ENCODE data around the gene STXBP4.

Gene STXBP4

DNA sequence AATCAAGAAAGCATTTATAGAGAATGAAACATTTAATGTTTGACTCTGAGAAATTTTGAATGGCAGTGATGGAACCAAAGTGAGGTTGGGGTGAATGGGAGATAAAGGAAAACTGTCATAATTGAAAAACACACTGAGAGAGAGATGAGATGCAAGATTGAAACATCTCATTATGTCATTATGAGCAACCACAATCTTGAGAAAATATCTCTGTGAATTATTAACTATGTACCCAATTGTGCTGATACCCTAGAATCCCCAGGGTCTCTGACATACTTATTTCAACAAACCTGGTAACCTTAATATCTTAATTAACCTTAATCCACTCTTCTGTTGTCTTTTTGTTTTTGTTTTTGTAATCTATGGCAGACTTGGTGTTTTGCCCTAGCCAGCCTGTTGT, 152.7 kb downstream of the STXBP4 start:
- no peak for DNase-seq
- ATAC-seq: no peak

DNA sequence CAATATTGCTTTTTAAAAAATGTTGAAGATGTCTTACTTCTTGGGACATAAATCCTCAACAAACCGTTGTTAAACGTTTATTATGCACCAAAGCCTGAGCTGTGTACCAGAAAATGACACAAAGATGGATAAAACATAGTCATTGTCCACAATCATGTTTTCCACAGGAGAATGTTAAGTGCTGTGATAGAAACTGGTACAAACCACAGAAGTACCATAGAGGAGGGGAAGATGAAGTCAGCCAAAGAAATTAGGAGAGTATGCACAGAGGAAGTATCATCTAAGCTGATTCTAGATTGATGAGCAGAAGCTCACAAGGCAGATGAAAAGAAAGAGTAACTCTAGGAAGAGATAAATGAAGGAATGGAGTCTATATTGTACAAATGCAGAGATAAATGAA, 153.5 kb downstream of the STXBP4 start:
- ATAC-seq: no peak

DNA sequence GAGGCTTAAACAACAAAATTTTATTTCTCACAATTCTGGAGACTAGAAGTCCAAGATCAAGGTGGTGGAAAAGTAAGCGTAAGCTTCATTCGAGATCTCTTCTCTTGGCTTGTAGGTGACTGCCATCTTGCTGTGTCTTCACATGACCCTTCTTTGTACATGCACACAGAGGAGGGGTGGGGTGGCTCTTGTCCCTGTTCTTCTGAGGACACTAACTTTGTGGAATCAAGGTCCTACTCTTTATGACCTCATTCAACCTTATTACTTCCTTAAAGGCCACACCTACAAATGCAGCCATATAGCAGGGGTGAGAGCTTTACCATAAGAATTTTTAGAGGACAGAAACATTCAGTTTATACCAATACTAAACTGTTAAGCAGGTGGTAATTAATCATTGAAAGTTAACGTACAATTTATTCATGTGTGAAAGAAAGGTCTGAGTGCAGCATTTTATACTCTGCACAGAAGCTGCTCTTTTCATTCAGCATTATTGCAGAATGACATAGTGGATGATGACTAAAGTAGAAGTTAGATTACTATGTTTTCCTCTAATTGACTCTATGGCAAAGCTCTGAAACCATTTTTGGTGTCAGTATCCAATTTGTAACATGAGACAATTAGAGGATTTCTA, 156.3 kb downstream of the STXBP4 start:
- ATAC-seq: no peak
- DNase-seq: no peak

More for the DNA sequence above, 153.5 kb downstream of the STXBP4 start:
- no peak for DNase-seq

DNA sequence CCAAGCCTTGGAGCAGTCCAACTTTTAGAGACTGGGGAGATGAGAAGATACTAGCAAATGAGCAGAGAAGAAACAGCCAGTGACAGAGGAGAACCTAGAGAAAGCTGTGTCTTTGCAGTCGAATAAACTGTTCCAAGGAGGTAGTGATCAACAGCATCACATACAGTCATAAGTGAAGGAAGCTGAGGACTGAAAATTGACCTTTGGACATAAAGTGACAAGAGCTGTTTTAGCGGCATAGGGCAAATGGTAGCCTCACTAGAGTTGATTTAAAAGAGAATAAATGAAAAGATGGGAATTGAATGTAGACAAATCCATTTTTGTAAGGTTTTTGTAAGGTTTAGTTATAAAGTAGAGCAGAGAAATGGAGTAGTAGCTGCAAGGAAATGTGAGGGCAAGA, 165.0 kb downstream of the STXBP4 start:
- ATAC-seq (no peak), DNase-seq (no peak)

DNA sequence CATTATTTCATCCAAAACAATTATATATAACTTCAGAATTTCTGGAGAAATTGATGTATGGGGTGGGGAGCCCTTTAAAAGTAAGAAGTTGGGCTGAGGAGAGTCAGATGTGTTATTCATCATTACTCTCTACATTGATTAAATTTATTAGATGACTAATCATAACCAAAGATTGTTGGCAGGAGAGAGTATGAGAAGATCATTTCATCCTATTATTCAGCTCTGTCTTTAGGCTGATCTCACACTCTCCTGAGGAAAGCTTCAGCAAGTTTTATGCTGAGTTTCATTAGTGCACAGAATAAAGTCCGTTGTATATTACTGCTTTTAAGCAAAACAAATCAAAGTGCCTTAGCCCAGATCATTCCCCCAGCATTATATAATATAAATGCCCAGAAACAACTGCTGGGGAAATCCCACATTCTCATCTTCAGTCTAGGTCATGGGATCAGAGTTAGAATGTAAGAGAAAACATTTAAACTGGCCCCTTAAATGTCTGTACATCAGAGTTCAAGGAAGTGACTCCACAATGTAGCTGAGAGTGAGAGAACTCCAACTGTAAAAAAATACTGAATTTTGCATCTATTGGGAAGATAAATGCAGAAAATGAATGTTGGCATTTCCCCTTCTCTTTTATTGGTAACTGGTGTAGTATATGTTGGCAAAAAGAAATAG, 166.1 kb downstream of the STXBP4 start:
- ATAC-seq: no peak

DNA sequence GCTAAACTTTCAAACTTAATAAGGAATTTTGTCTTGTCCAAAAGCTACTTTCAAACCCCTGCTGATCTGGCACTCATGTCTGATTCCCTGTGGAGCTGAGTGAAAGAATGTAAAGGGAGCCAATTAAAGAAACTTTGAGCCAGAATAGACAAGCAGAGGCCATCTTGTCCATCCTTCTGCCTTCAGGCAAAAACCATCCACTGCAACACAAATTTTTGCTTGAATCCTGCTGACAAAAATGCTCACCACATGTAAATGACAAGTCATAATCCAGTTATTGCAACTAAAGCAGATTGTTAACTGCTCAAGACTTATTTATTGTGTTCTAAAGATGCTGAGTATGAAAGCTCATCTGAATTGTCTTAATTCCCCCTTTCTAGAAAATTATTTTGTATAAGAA, 172.2 kb downstream of the STXBP4 start:
- ATAC-seq (no peak), DNase-seq (no peak)

More for the DNA sequence above, 166.1 kb downstream of the STXBP4 start:
- DNase-seq: no peak

DNA sequence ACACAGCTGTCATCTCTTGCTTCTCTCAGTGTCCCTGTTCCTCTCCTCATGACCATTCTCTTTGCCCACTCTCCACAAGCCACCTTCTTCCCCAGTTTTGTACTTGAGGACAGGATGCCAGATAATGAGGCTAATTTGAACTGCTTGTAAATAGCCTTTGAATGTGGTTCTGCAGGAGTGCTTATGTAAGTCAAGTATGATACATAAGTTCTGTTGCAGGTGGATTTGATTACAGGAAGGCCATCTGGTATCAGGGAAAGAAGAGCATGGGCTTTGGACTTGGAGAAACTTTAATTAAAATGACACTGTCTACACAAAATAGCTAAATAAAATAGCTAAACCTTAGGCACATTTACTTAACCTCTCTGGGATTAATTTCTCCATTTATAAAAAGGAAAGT, 176.0 kb downstream of the STXBP4 start:
- DNase-seq (no peak), ATAC-seq (no peak)

DNA sequence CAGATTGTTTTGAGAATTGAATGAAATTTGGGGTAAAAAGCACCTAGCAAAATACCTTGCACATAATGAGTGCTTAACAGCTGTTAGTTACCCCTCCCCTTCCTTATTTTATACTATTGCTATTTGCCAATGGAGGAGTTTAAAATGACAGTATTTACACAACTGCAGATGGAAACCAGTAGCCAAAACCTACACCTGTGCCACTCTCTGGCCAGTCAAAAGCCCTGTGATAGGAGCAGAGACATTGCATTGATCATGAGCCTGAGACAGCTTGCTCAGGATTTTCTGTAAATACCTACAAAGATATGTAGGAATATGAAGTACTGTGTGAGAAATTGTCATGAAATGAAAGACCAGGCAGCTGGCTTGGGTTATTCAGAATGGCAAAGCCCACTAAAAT, 180.9 kb downstream of the STXBP4 start:
- ATAC-seq: no peak
- no peak for DNase-seq

DNA sequence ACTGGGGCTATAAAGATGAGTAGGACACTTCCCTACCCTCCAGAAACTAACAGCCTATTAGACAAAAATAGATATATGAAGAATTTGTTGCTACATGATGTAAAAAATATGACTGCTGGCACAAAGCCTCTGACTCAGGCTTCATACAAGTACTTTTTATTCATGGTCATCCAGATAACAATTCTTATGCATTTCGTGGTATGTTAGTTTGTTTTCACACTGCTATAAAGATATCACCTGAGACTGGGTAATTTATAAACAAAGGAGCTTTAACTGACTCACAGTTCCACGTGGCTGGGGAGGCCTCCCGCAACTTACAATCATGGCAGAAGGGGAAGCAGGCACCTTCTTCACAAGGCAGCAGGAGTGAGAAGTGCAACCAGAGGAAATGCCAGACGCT, 183.7 kb downstream of the STXBP4 start:
- ATAC-seq (no peak), DNase-seq (no peak)

DNA sequence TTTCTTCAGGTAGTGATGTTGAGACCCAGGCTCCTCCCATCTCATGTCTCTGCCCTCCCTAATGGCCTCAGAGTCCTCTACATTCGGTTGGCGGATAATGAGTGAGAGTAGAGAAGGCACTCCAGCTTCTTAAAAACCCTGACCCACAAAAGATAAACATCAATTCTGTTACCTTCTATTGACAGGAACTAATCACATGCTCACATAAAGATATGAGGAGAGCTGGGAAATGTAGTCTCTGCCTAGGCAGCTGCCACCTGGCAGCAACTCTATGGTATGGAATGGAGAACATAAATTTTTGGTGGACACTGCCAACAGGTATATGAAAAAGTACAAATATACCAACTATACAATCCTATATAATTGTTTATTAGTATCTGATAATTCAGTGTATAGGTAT, 185.5 kb downstream of the STXBP4 start:
- DNase-seq (no peak), ATAC-seq (no peak)

DNA sequence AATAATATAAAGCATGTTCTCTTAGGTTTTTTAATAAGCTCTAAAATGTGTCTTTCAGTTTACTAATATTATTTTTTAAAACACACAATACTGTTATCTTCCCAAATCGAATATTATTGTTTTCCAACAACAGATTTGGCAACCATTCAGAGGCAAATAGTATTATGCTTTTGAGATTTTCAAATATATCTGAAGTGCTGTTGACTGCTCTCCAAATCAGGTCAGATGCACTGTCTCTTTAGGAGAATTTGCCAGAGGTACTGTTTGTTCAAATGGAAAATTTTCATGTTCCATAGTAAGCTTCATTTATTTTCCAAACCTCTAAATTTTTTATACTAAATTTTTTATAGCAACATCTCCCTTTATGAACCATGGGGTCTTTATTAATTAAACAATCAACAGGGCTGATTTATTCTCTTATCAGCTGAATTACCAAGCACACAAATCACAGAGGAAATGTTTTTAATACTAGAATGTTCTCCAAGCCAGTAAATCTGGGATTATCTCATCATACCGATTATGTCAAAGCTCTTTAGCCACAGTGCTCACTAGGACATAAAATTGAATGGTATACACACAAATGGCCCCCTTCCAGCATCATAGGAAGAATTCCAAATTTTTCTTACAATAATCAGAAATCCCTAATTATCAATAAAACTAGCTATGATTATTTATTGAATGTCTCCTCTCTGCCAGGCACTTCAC, 187.4 kb downstream of the STXBP4 start:
- ATAC-seq (no peak), DNase-seq (no peak)

DNA sequence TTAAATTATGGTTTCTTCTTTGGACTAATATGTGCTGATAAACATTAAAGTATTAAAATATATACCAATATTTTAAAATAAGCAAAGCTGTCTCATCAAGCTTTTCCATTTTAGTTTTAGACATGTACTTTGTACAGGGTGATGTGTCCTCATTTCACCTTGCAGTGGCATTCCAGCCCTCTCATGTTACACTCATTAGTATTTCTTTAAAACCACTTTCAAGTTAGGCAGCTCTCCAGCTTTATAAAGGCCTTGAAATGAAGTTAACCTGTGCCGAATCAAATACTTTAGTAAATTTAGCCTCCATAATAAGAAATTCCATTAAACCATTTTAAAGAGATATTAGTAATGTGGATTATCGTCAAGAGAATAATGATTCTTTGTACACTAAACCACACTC, 188.6 kb downstream of the STXBP4 start:
- DNase-seq: no peak

DNA sequence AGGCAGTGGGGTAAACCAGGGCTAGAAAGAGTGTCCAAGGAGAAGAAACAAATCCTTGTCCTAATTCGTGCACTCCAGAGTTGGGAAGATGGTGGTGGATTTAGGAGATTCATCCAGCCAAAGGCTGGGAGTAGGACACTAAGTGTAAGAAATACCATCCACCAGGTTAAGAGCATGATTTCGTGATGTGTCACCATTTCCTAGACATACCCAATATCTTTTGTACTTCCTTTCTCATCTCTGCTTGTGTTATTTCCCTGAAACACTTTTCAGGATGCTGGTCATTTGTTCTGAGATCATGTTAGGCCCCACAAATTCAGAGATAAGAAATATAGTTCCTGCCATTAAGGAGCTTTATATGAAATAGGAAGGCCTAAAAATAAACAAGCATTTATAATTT, 189.9 kb downstream of the STXBP4 start:
- DNase-seq (no peak), ATAC-seq (no peak)

More for the DNA sequence above, 188.6 kb downstream of the STXBP4 start:
- no peak for ATAC-seq

DNA sequence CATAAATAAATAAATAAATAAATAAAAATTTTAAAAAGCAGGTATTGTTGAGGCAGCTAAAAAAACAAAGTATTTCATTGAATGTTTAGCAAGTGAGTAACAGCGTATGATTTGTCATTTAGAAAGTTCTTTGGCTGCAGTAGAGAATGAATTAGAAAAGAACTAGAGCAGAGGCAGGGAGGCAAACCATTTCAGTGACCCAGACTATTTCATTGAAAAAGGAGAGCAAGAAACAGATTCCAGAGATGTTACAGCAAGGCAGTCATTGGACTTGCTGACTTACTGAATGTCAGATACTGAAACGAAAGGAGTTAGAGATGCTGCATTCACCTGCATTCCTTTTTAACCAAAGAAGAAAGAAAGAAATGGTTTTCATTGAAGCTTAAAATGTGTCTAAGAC, 190.7 kb downstream of the STXBP4 start:
- ATAC-seq (no peak), DNase-seq (no peak)

DNA sequence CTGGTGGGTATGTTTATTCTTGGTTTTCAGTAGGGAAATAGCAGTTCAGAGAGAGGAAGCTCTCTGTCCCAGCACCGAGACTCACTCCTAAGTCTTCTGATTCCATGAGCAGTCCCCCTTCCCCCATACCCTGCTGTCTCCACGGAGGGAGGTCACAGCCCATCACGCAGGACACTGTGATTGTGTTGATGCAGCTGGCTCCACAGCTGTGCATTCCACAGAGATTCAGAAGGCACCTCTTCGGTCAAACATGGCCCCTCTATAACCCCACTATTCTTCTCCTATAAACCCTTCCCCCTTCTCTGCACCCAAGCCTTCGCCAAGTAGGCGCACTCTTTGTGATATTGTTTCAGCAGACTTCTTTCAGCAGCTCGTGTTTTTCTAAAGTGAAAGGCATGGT, 191.9 kb downstream of the STXBP4 start:
- no peak for DNase-seq

DNA sequence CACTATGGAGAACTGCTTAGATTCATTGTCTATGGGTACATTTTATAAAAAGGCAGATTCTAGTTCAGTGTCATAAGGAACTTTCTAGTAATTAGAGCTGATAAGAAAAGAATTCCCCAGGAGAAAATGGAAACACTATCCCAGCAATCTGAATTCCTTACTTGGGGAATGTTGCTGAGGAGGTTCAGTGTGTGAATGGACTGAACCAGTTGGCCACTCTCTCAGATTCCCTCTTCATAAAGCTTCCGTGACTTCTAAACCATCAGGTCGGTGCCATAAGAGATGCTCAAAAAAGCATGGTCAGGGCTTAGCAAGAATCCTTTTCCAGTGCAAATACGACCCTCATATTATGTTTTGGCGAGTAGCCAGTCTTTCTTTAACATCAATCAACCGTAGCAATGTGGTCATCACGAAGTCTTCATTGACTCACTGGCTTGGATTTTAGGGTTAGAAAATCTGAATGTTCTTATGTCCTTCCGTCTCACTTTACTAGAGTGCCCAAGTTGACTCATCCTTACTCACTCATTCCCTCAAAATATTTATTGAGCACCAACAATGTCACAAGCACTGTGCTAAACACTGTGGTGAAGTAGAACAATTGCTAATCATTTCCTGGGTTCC, 193.5 kb downstream of the STXBP4 start:
- DNase-seq: no peak

More for the DNA sequence above, 191.9 kb downstream of the STXBP4 start:
- no peak for ATAC-seq

DNA sequence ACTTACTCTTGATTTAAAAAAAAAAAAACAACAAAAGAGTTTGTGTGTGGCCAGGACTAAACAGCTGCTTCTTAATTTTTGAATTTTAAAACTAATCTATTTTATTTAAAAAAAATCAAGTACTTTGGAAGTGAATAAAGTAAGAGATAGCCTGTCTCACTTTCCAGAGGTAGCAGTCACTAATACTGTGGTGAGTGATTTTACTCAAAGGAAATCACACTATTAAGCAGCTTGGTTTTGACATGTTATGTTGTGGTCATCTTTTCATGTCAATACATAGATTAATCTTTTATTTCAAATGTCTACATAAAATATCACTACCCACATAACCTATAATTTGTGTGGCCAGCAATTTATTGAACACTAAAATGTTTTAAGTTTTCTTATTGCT, 194.0 kb downstream of the STXBP4 start:
- DNase-seq: no peak
- ATAC-seq: no peak

More for the DNA sequence above, 193.5 kb downstream of the STXBP4 start:
- ATAC-seq: no peak

DNA sequence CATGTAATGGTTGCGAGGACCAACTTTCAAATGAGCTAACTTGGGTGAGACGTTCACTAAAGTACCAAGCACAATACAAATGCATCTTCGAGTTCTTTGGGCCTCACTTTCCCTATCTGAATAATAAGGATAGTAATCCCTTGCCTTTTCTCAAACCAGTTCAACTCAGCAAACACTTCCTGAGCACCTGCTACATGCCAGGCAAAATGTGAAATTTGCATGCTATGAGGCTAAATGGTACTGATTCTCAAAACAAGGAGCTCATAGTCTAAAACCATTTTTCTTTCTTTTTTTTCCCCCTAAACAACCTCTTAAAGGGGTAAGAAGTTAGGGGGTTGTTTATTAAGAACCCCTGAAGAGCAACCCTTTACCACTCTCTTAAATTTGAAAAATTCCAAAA, 194.8 kb downstream of the STXBP4 start:
- ATAC-seq (no peak), DNase-seq (no peak)

DNA sequence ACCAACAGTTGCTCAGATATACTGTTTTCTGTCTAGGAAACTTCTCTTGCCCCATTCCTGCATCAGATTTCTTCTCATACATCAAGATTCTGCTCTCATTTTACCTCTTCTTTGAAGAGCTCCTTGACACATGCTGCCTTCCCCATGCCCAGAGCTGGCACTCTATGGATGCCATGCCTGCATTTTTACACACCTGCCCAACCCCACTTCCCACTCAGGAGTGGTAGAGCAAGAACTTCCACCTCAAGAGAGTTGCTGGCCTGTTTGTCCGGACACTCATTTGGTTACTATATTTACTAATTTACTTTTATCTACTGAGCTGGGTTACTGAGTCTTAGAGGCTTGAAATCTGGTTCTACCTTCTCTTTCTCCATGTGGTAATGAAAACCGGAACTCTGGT, 197.9 kb downstream of the STXBP4 start:
- DNase-seq (no peak), ATAC-seq (no peak)

DNA sequence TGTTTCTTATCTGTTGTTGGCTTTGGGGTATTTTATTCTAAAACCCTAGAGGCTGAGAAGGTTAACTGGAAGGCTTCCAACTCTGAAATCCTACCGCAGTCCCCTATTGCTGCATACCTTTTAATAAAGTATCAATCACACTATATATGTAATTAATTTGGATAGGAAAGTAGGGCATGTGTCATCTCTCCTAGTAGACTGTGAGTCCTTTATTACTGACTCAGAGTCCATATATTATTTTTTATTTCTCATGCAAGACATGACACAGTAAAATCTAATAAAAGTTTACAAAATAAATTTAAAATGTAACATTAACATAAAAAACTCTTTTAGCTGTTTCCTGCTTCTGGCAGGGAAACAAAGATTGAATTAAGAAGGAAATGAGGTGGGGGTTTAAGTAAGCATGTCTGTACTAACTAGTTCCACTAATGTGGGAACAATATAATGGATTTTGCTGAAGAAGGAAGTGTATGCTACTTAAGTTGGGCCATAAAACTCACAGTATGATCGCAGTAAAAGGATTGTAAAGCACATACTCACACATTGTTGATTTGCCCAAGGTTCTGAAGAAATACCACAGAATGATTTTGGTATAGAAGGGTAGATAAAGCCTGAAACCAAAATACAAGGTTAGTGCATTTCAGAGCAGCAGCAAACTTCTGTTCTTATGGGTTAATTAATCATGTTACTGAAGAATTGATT, 198.6 kb downstream of the STXBP4 start:
- no peak for ATAC-seq
- DNase-seq: no peak

DNA sequence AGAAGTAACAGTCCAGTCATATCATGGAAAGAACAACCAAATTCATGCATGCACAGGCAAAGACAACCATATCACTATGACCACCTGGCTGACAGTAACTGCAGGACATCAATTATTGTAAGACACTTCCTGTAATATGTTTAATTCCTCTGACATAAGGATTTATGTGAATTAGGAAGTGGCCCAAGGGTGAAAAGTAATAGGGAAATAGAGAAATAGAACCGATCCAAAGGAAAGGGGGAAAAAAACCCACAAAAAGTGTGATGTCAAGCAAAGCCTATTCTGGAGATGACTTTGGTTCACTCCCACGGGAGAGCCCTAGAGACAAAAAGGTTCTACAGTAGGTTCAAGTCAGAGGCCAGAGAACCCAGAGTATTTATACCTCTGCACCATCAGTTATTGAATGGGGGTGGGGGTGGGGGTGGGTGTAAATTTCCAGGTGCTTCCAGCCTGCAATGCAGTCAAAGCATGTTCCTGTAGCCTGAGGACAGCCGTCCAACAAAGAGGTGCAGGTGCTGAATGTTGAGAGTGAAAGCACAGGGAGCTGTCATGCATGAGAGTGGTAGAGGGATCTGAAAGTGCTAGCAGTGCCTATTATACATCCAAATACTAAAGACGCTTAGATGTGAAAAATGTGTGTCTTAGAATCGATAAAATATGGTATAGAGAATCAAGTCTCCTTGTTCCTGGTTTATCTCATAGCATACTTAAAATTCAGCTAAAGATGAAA, 200.6 kb downstream of the STXBP4 start:
- DNase-seq (no peak), ATAC-seq (no peak)

Measured in stimulated activated naive CD8-positive, alpha-beta T cell treated with anti-CD3 and anti-CD28 coated beads, Interleukin-15, Interleukin-2, amounts not matched to agents 100 U/mL and 50 U/mL, for 24 hours (primary cell).